ENCODE data around the gene KCTD17. TPM values are rescaled to one million over a fixed set of nuclear protein-coding genes. Genes with fewer than 3 reads are reported as not detected.

KCTD17 gene
- total RNA-seq, 1 donor from 2014 or later, result 53.7 TPM

DNA sequence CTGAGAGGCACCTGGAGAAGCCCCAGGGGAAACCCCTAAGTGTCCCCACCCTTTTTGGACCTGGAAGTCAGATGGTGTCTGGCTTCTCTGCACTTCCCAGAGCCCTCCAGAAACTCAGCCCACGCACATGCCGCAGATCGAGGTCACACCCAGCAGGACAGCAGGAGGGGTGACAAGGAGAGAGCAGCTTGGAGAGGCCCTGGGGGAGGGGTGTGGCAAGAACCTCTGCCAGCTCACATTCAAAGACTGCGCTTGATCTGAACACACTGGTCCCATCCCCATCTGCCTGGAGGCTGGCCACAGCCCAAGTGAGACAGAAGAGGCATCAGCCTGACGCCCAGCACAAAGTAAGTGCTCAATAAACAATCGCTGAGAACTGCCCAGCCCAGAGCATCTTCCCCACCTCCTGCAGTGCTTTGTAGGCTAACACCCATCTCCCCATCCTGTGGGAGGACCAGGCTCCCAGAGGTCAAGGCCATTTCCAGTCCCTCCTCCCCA is 36.6 kb downstream of the KCTD17 start:
- Mint-ChIP-seq H3K4me3 (no peak overlapping the region), H3K27me3 (peaks cover 11% of the 10 kb centered on the region), H3K4me1 (ENCODE audit: unreplicated experiment) (peaks cover 7% of the 10 kb centered on the region), H3K36me3 (no peaks in the 10 kb centered on the region), H3K9me3 (no peaks in the 10 kb centered on the region), H3K27ac (no peak overlapping the region)
- DNase-seq (ENCODE audit: extremely low spot score, unreplicated experiment), result no peak
- TF ChIP-seq, protein P1, sequence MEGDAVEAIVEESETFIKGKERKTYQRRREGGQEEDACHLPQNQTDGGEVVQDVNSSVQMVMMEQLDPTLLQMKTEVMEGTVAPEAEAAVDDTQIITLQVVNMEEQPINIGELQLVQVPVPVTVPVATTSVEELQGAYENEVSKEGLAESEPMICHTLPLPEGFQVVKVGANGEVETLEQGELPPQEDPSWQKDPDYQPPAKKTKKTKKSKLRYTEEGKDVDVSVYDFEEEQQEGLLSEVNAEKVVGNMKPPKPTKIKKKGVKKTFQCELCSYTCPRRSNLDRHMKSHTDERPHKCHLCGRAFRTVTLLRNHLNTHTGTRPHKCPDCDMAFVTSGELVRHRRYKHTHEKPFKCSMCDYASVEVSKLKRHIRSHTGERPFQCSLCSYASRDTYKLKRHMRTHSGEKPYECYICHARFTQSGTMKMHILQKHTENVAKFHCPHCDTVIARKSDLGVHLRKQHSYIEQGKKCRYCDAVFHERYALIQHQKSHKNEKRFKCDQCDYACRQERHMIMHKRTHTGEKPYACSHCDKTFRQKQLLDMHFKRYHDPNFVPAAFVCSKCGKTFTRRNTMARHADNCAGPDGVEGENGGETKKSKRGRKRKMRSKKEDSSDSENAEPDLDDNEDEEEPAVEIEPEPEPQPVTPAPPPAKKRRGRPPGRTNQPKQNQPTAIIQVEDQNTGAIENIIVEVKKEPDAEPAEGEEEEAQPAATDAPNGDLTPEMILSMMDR (conservative IDR thresholded peaks at IDR 0.05), result no peak

DNA sequence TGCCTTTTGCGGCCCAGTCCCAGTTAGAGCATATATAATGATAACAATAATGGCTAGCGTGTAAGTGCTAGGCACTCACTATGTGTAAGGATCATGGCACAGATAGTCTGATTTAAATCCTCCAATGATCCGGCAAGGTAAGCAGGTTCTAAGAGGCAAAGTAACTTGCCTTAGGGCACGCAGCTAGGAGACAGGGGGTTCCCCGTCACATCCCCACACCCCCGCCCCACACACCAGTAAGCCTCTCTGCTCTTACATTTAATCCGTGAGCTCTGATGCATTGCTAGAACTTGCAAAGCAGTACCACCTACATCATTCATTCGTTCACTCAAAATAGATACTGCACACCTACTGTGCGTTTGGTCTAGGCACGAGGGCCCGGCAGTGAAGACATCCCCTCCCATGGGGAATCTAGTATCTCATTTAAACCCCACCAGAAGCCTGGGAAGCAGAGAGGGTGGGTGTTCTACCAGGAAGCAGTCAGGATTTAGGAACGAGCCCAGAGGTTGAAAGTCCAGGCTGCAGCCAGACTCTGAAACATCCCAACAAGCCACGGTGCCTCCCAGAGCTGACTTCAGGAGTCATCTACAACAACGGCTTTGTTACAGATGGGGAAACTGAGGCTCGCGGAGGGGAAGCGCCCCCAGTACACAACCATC is 37.3 kb downstream of the KCTD17 start:
- H3K9me3 Mint-ChIP-seq, result no peaks in the 10 kb centered on the region
- peaks cover 4% of the 10 kb centered on the region for H3K27me3 Mint-ChIP-seq
- DNase-seq (ENCODE audit: extremely low spot score, unreplicated experiment), result no peak
- H3K4me3 Mint-ChIP-seq, result no peak overlapping the region
- H3K27ac Mint-ChIP-seq, result no peak overlapping the region
- TF ChIP-seq, protein P1 (conservative IDR thresholded peaks at IDR 0.05), result no peak
- no peaks in the 10 kb centered on the region for H3K36me3 Mint-ChIP-seq
- peaks cover 7% of the 10 kb centered on the region for H3K4me1 Mint-ChIP-seq (ENCODE audit: unreplicated experiment)

DNA sequence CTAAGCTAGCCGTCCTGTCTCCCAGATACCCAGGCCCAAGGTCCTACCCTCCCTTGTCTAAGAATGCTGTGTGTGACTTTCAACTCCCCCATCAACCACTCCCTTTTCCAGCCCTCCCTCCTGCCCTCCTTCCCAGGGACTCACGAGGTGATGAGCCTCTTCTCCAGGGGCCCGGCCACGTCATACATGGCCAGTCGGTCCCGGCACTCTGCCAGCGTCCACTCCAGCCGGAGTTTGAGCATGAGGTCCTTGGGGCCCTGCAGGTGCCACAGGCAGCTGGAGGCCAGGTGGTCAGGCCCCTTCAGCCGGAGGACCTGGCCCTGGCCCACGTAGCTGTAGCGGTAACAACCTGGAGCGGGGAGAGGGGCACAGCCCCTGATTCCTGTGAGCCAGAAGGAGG is 37.9 kb downstream of the KCTD17 start:
- H3K36me3 Mint-ChIP-seq, result no peaks in the 10 kb centered on the region

DNA sequence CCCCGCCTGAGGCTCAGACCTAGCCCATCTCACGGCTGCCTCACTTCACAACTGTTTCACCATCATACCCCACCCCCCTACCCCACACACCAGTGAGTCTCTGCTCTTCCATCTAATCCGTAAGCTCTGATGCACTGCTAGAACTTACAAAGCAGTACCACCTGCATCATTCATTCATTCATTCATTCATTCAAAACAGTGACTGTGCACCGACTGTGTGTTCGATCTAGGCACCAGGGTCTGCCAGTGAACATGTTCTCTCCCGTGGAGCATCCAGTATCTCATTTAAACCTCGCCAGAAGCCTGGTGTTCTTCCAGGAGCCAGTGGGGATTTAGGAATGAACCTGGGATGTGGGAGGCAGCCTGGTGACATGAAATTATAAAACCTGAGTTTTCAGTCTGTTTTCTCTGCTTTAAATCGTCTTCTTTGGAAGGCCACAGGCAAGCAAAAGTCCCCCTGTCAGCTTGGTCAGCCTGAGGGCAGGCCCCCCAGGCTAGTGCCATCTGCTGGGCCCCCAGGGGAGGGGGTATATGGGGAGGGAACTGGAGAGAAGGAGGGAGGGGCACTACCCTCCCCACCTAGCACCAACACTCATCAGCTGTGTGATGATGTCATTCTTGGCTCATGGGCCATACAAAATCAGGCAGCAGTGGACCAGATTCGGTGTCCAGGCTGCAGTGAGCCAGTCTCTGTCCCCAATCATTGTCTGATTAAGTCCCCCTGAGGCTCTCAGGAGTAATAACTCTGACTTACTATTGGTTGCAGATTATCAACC is 39.6 kb downstream of the KCTD17 start:
- TF ChIP-seq, protein P1 (conservative IDR thresholded peaks at IDR 0.05), result no peak
- Mint-ChIP-seq H3K27ac (no peak overlapping the region), H3K36me3 (no peaks in the 10 kb centered on the region), H3K9me3 (no peaks in the 10 kb centered on the region), H3K4me3 (no peak overlapping the region), H3K4me1 (ENCODE audit: unreplicated experiment) (peaks cover 7% of the 10 kb centered on the region), H3K27me3 (peaks cover 19% of the 10 kb centered on the region)
- DNase-seq (ENCODE audit: extremely low spot score, unreplicated experiment), result no peak

More for the DNA sequence above, 37.9 kb downstream of the KCTD17 start:
- no peak overlapping the region for H3K27ac Mint-ChIP-seq
- TF ChIP-seq, protein P1 (conservative IDR thresholded peaks at IDR 0.05), result no peak
- H3K4me1 Mint-ChIP-seq (ENCODE audit: unreplicated experiment), result peaks cover 7% of the 10 kb centered on the region
- H3K27me3 Mint-ChIP-seq, result peaks cover 8% of the 10 kb centered on the region
- no peaks in the 10 kb centered on the region for H3K9me3 Mint-ChIP-seq
- DNase-seq (ENCODE audit: extremely low spot score, unreplicated experiment), result no peak
- H3K4me3 Mint-ChIP-seq, result no peak overlapping the region

DNA sequence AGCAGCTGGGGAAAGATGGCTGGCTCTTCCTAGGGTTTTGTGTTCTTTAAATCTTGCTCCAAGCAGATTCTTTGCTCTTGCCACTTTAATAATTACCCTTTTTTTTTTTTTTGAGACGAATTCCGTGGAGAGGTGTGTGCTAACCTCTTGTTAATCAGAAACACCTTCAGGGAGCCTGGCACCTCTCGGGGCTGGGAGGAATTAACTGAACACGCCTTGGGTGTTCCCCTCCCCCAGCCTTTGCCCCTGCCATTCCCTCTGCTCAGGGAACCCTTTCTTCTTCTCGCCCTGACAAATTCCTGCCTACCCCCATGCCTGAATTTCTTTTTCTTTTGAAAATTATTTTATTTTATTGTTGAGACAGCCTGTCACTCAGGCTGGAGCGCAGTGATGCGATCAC is 40.5 kb downstream of the KCTD17 start:
- Mint-ChIP-seq H3K4me3 (no peak overlapping the region), H3K9me3 (no peaks in the 10 kb centered on the region), H3K36me3 (no peaks in the 10 kb centered on the region), H3K4me1 (ENCODE audit: unreplicated experiment) (peaks cover 7% of the 10 kb centered on the region), H3K27me3 (peaks cover 28% of the 10 kb centered on the region), H3K27ac (no peak overlapping the region)
- TF ChIP-seq, protein P1 (conservative IDR thresholded peaks at IDR 0.05), result no peak
- DNase-seq (ENCODE audit: extremely low spot score, unreplicated experiment), result no peak
